K562 (cell line): Measurements from ENCODE around the gene SLC22A15. TPM values are rescaled to one million over a fixed set of nuclear protein-coding genes. Genes with fewer than 3 reads are reported as not detected.

Source experiments
- ATAC-seq: fragments of 200-7000 bp; cut with Tn5 transposase; 3 replicates; pipeline ENCODE4 v1.9.1; 2020; ENCODE audit warnings: moderate library complexity
- BruUV-seq: library from RNA; stranded (reverse); fragments of 400-500 nt; replicated peaks from 2 replicates; lab custom pipeline; 2021; lab: Mats Ljungman, UMichigan
- CTCF ChIA-PET: fragments of 300-600 bp; formaldehyde crosslinking; extraction: SDS; loops from one replicate; lab custom pipeline; 2021; ENCODE audit warnings: low intra/inter-chr PET ratio; lab: Yijun Ruan, JAX
- POLR2A ChIA-PET: fragments of 300-600, 350-650 bp; sonication (Branson Sonifier 250); formaldehyde crosslinking; extraction: SDS; loops from one replicate; lab custom pipeline; 2021; ENCODE audit warnings: antibody characterized with exemption, inconsistent platforms; lab: Yijun Ruan, JAX
- DNase-seq, 4 experiments: peaks; one replicate each; pipeline versions ENCODE4 v3.0.0 to v3.0.0-alpha.2; 2011 to 2018; ENCODE audit warnings: low spot score in 3 of 4, mixed read lengths in 3 of 4; ENCODE audit errors: extremely low read depth in 1 of 4
- FAIRE-seq: peaks from 2 replicates; lab custom pipeline; 2011; peaks lifted over from hg19 to GRCh38; lab: Jason Lieb, UNC
- H2AFZ ChIP-seq: 2 replicates; pipeline ENCODE4 v1.6.0; 2011; ENCODE audit warnings: low read depth, low read length, control low read depth, inconsistent platforms
- H3K27ac ChIP-seq: fragments of 200-600 bp; 3 replicates; pipeline ENCODE4 v1.8.0; 2011; ENCODE audit warnings: low read depth, mild to moderate bottlenecking, control low read depth, inconsistent platforms, low read length, moderate library complexity, mixed read lengths; ENCODE audit errors: extremely low read depth
- H3K27me3 ChIP-seq, 2 experiments: fragments of 300-600 bp in 1 of 2; 2 replicates in 1 of 2; 3 replicates in 1 of 2; pipeline versions ENCODE4 v1.6.0 to v1.8.0; 2011; ENCODE audit warnings: inconsistent platforms in 2 of 2, low read length in 2 of 2, mild to moderate bottlenecking in 1 of 2, mixed read lengths in 1 of 2, moderate library complexity in 1 of 2; ENCODE audit not compliant: control insufficient read depth in 2 of 2, insufficient read depth in 2 of 2
- H3K36me3 ChIP-seq: fragments of 300-600 bp; 3 replicates; pipeline ENCODE4 v1.8.0; 2011; ENCODE audit warnings: mild to moderate bottlenecking, low read length, inconsistent platforms; ENCODE audit not compliant: control insufficient read depth, insufficient read depth
- H3K4me1 ChIP-seq, 2 experiments: fragments of 200-600 bp in 1 of 2; replicated peaks in 1 of 2; 2 replicates in 1 of 2; 3 replicates in 1 of 2; pipeline versions ENCODE4 v1.5.1 to v1.8.0; 2011; ENCODE audit warnings: inconsistent platforms in 2 of 2, low read length in 2 of 2, mild to moderate bottlenecking in 1 of 2, mixed read lengths in 1 of 2, moderate library complexity in 1 of 2; ENCODE audit not compliant: control insufficient read depth in 2 of 2, insufficient read depth in 2 of 2
- H3K4me2 ChIP-seq: 2 replicates; pipeline ENCODE4 v1.6.1; 2011; ENCODE audit warnings: low read length, control low read depth, inconsistent platforms, mixed read lengths; ENCODE audit not compliant: insufficient read depth
- H3K4me3 ChIP-seq: fragments of 200-600 bp; sonication (generic), shearing (Covaris generic); 2 replicates; pipeline ENCODE4 v1.5.1; 2016; ENCODE audit warnings: control low read depth, inconsistent platforms
- H3K79me2 ChIP-seq: fragments of 200-600 bp; 3 replicates; pipeline ENCODE4 v1.8.0; 2011; ENCODE audit warnings: low read length, inconsistent platforms; ENCODE audit not compliant: control insufficient read depth, insufficient read depth
- H3K9ac ChIP-seq, 2 experiments: 2 replicates each; pipeline versions ENCODE4 v1.6.0 to v1.6.1; 2011; ENCODE audit warnings: low read depth in 2 of 2, low read length in 2 of 2, control low read depth in 1 of 2, inconsistent platforms in 1 of 2, mild to moderate bottlenecking in 1 of 2, mixed read lengths in 1 of 2; ENCODE audit not compliant: insufficient read depth in 1 of 2
- H3K9me1 ChIP-seq: one replicate; pipeline ENCODE4 v1.6.0; 2011; ENCODE audit warnings: inconsistent platforms, mild to moderate bottlenecking, low read length, moderate library complexity; ENCODE audit not compliant: control insufficient read depth, insufficient read depth
- H3K9me3 ChIP-seq: replicated peaks from 2 replicates; pipeline ENCODE4 v1.5.1; 2011; ENCODE audit warnings: low read depth, low read length, inconsistent platforms; ENCODE audit not compliant: control insufficient read depth, insufficient read depth
- H4K20me1 ChIP-seq: replicated peaks from 2 replicates; pipeline ENCODE4 v1.6.1; 2011; ENCODE audit warnings: low read length, inconsistent platforms, mixed read lengths; ENCODE audit not compliant: control insufficient read depth, insufficient read depth
- BMI1 ChIP-seq: fragments of 150-350 bp; IDR thresholded peaks from 2 replicates; pipeline ENCODE4 v1.6.1; 2014; ENCODE audit warnings: low read length
- CEBPG ChIP-seq, 3 experiments: fragments of 200-800 bp in 1 of 3; sonication (Bioruptor generic) in 1 of 3; sonication (generic) in 1 of 3; formaldehyde crosslinking in 1 of 3; IDR thresholded peaks in 2 of 3; conservative IDR thresholded peaks in 1 of 3; 2 replicates each; pipeline versions ENCODE4 v1.6.1 to v1.8.0; 2016 to 2022; ENCODE audit warnings: missing compliant biosample characterization in 2 of 3, missing genetic modification characterization in 2 of 3, mild to moderate bottlenecking in 1 of 3, missing genetic modification reagents in 1 of 3
- HDGF ChIP-seq: fragments of 450-650 bp; IDR thresholded peaks from 2 replicates; pipeline ENCODE4 v1.6.1; 2016
- MBD1 ChIP-seq: fragments of 250-450 bp; sonication (Bioruptor Pico); IDR thresholded peaks from 2 replicates; pipeline ENCODE4 v1.8.0; 2022; ENCODE audit warnings: inconsistent platforms
- MECOM ChIP-seq: fragments of 250-450 bp; sonication (Bioruptor Pico); IDR thresholded peaks from 2 replicates; pipeline ENCODE4 v1.8.0; 2022; ENCODE audit warnings: inconsistent platforms
- PHF21A ChIP-seq: fragments of 450-650 bp; IDR thresholded peaks from 2 replicates; pipeline ENCODE4 v1.6.1; 2017; ENCODE audit warnings: low read depth, borderline replicate concordance
- TCF7 ChIP-seq: sonication (generic); IDR thresholded peaks from 2 replicates; pipeline ENCODE4 v1.6.1; 2016; ENCODE audit warnings: antibody characterized with exemption, borderline replicate concordance
- WGBS: fragments of 100-300 bp; shearing (Covaris generic); methylation state at CpG from one replicate; pipeline ENCODE4 v1.1.6; 2016; ENCODE audit warnings: low coverage, mixed read lengths; ENCODE audit not compliant: insufficient coverage; ENCODE audit errors: missing lambda C conversion rate; 5-methylcytosine and 5-hydroxymethylcytosine counted together
- in situ Hi-C: fragments of 300-500 bp; cut with MboI; formaldehyde crosslinking; loops from 4 replicates; pipeline ENCODE4 v1.15.0; 2018; ENCODE audit warnings: inconsistent platforms, mixed read lengths
- intact Hi-C: fragments of 100-400 bp; cut with micrococcal nuclease; formaldehyde crosslinking; loops from 2 replicates; pipeline ENCODE4 v1.14.2; 2022
- polyA plus RNA-seq, 8 experiments: library from polyadenylated mRNA; depleted of rRNA in 4 of 8; stranded (reverse) in 5 of 8; unstranded in 3 of 8; fragments of >200 nt; fragmentation: Nextera tagmentation in 2 of 8; fragmentation: Illumina TruSeq in 1 of 8; extraction: Ambion mirVana in 2 of 8; extraction: Trizol in 1 of 8; gene quantifications; 2 replicates each; pipeline versions ENCODE4 v1.2.1 to v1.2.3, GENCODE V29; 2011 to 2014; ENCODE audit warnings: inconsistent platforms in 1 of 8, missing spikeins in 1 of 8
- total RNA-seq, 7 experiments: library from RNA; depleted of rRNA in 6 of 7; stranded (reverse); fragments of >200 nt in 6 of 7; fragmentation: Illumina TruSeq in 2 of 7; extraction: Trizol in 2 of 7; gene quantifications; 2 replicates each; pipeline versions ENCODE4 v1.2.1 to v1.2.3, GENCODE V29; 2011 to 2021; ENCODE audit warnings: low replicate concordance in 1 of 7

Gene SLC22A15
- total and polyA plus RNA-seq, 9 of the 15 experiments (the other 6 are each of a cell fraction or from before 2014, with no cell fraction given): 0.24 to 2.7 (median 1.2) TPM

GRCh38 chr1:116018007-116018406 is 41.7 kb downstream of the SLC22A15 start:
- intact Hi-C loops: no loop called here
- Histone ChIP-seq H3K4me2 (no peak overlapping the region), H3K36me3 (no peaks in the 10 kb centered on the region), H3K9me3 (no peaks in the 10 kb centered on the region), H3K4me3 (no peak overlapping the region), H3K27me3 (no peaks in the 10 kb centered on the region), H3K9me1 (no peaks in the 10 kb centered on the region), H2AFZ (no peak overlapping the region), H3K27ac (no peak overlapping the region), H3K9ac (no peak overlapping the region), H4K20me1 (no peaks in the 10 kb centered on the region), H3K79me2 (no peaks in the 10 kb centered on the region), H3K4me1 (no peaks in the 10 kb centered on the region)
- FAIRE-seq (no peak), DNase-seq (no peak), ATAC-seq (no peak)
- BruUV-seq: no TSS peak
- POLR2A ChIA-PET: no interaction called here
- in situ Hi-C loops: no loop called here
- WGBS: 12% methylated on average over 5 of the region's 5 CpGs
- CTCF ChIA-PET: no interaction called here
- TF ChIP-seq MBD1 (CRISPR knock-in tag) (no peak), TCF7 (no peak), CEBPG (CRISPR knock-in tag; IDR thresholded peaks at IDR 0.05) (no peak), CEBPG (tag; conservative IDR thresholded peaks at IDR 0.05 in 1 of 2, IDR thresholded peaks at IDR 0.05 in 1 of 2) (peak in 1 of 2 experiments; percentile 44; a peak in 2 of 4 replicates), MECOM (CRISPR knock-in tag) (no peak), PHF21A (no peak), HDGF (no peak), BMI1 (no peak)
